Caco-2 (cell line): ENCODE measurements around the gene CFD. TPM values are rescaled to one million over a fixed set of nuclear protein-coding genes. Genes with fewer than 3 reads are reported as not detected.
A peak's percentile ranks its signal among the peaks of the same experiment; 100 is the strongest.
"Not testable (repeated sequence)": the region's sequence is repeated elsewhere in the genome, so short reads cannot be mapped to it uniquely, and the experiment has no call there.

Experiments
- BruUV-seq: library from RNA; stranded (reverse); fragments of 400-500 nt; replicated peaks from 2 replicates; lab custom pipeline; 2021; lab: Mats Ljungman, UMichigan
- CTCF ChIA-PET: fragments of 300-600 bp; sonication (Branson Sonifier 250); formaldehyde crosslinking; loops from one replicate; lab custom pipeline; 2022; ENCODE audit warnings: antibody characterized with exemption; lab: Charles Lee
- POLR2A ChIA-PET: fragments of 300-600 bp; sonication (Branson Sonifier 250); formaldehyde crosslinking; loops from one replicate; lab custom pipeline; 2022; ENCODE audit warnings: antibody characterized with exemption; lab: Charles Lee
- DNase-seq, 2 experiments: peaks; one replicate each; pipeline versions ENCODE4 v3.0.0 to v3.0.0-alpha.2; 2020 to 2022
- H3K27me3 ChIP-seq: replicated peaks from 2 replicates; pipeline ENCODE4 v1.6.0; 2011; ENCODE audit warnings: low read length; ENCODE audit not compliant: control insufficient read depth, insufficient read depth
- H3K36me3 ChIP-seq: 2 replicates; pipeline ENCODE4 v1.5.1; 2011; ENCODE audit warnings: low read length; ENCODE audit not compliant: control insufficient read depth, insufficient read depth
- H3K4me1 ChIP-seq: fragments of 250-450 bp; sonication (Bioruptor Pico); 2 replicates; pipeline ENCODE4 v1.5.1; 2020; ENCODE audit warnings: mild to moderate bottlenecking
- H3K4me3 ChIP-seq: 2 replicates; pipeline ENCODE4 v1.5.1; 2011; ENCODE audit warnings: low read depth, mild to moderate bottlenecking, control low read depth, low read length
- H3K9me3 ChIP-seq: fragments of 250-450 bp; sonication (Bioruptor Pico); 2 replicates; pipeline ENCODE4 v1.5.1; 2020; ENCODE audit warnings: mild to moderate bottlenecking, moderate library complexity
- H3K27ac Mint-ChIP-seq: one replicate; pipeline ENCODE4 v1.8.0; 2022; ENCODE audit warnings: mixed read lengths; ENCODE audit not compliant: unreplicated experiment
- H3K27me3 Mint-ChIP-seq: one replicate; pipeline ENCODE4 v1.8.0; 2022; ENCODE audit warnings: mixed read lengths; ENCODE audit not compliant: insufficient read depth, unreplicated experiment
- H3K36me3 Mint-ChIP-seq: one replicate; pipeline ENCODE4 v1.8.0; 2022; ENCODE audit warnings: mild to moderate bottlenecking, mixed read lengths; ENCODE audit not compliant: insufficient read depth, unreplicated experiment
- H3K4me1 Mint-ChIP-seq: one replicate; pipeline ENCODE4 v1.8.0; 2022; ENCODE audit warnings: low read depth, mixed read lengths; ENCODE audit not compliant: unreplicated experiment
- H3K4me3 Mint-ChIP-seq: one replicate; pipeline ENCODE4 v1.8.0; 2022; ENCODE audit warnings: mild to moderate bottlenecking, moderate library complexity, mixed read lengths; ENCODE audit not compliant: unreplicated experiment
- H3K9me3 Mint-ChIP-seq: one replicate; pipeline ENCODE4 v1.8.0; 2022; ENCODE audit warnings: mixed read lengths; ENCODE audit not compliant: unreplicated experiment
- CTCF ChIP-seq, 2 experiments: fragments of 200-600 bp in 1 of 2; IDR thresholded peaks; 1 replicate in 1 of 2; 2 replicates in 1 of 2; pipeline versions ENCODE4 v1.5.1 to v1.8.0; 2011 to 2022; ENCODE audit warnings: antibody characterized with exemption in 1 of 2, control low read depth in 1 of 2, inconsistent platforms in 1 of 2, low read depth in 1 of 2, low read length in 1 of 2, mild to moderate bottlenecking in 1 of 2, moderate library complexity in 1 of 2; ENCODE audit not compliant: insufficient read depth in 1 of 2, severe bottlenecking in 1 of 2, unreplicated experiment in 1 of 2
- intact Hi-C: fragments of 100-400 bp; cut with micrococcal nuclease; formaldehyde crosslinking; loops from one replicate; pipeline ENCODE4 v1.10.0; 2022; ENCODE audit not compliant: unreplicated experiment
- total RNA-seq: library from RNA; stranded (reverse); gene quantifications from 2 replicates; pipeline ENCODE4 v1.2.3, GENCODE V29; 2022

CFD gene
- total RNA-seq, 1 experiment from 2014 or later = 6.1 TPM

DNA sequence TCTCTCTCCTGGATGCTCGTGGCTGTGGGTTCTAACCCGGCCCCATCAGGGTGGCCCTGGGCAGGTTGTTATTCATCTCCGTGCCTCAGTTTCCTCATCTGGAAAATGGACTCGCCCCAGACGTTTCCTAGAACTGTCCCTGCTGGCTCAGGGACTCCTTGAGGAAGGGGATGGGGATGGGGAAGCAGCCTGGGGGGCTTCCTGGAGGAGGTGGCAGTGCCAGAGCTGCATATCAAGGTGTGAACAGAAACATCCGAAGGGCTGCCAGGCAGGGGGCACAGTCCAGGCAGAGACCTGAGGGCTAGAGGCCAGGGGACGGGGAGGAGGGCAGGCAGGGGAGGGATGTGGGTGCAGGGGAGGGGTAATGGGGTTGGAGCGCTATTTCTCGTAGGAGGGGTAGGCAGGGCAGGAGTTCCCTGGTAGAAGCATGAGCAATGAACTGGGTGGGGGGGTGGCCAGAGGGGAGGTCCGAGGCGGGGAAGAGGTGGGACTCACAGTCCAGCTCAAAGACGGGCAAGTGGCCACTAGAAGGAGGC lies 11.0 kb upstream of the CFD start:
- Histone ChIP-seq H3K4me1 (no peaks in the 10 kb centered on the region), H3K27me3 (no peaks in the 10 kb centered on the region), H3K4me3 (no peak overlapping the region), H3K9me3 (no peaks in the 10 kb centered on the region), H3K36me3 (no peaks in the 10 kb centered on the region)
- intact Hi-C loops = no loop called here
- Mint-ChIP-seq H3K27me3 (peaks cover 4% of the 10 kb centered on the region), H3K4me3 (no peak overlapping the region), H3K4me1 (no peaks in the 10 kb centered on the region), H3K9me3 (no peaks in the 10 kb centered on the region), H3K36me3 (peaks cover 1% of the 10 kb centered on the region), H3K27ac (no peak overlapping the region)
- ChIA-PET CTCF (interaction anchor here (0.6 kb wide), 1 partner anchor 9 kb away, joined by 3 read pairs; no protein-coding TSS in a partner anchor), POLR2A (no interaction called here)
- BruUV-seq = no TSS peak
- no peak for DNase-seq
- no peak for TF ChIP-seq CTCF (IDR thresholded peaks at IDR 0.05; ENCODE audit: insufficient read depth in 1 of 2, low read depth in 1 of 2, low read length in 1 of 2, severe bottlenecking in 1 of 2, unreplicated experiment in 1 of 2)

GRCh38 chr19:849195-849594 lies 10.3 kb upstream of the CFD start:
- POLR2A ChIA-PET, H3K27ac Mint-ChIP-seq: not testable (repeated sequence)

DNA sequence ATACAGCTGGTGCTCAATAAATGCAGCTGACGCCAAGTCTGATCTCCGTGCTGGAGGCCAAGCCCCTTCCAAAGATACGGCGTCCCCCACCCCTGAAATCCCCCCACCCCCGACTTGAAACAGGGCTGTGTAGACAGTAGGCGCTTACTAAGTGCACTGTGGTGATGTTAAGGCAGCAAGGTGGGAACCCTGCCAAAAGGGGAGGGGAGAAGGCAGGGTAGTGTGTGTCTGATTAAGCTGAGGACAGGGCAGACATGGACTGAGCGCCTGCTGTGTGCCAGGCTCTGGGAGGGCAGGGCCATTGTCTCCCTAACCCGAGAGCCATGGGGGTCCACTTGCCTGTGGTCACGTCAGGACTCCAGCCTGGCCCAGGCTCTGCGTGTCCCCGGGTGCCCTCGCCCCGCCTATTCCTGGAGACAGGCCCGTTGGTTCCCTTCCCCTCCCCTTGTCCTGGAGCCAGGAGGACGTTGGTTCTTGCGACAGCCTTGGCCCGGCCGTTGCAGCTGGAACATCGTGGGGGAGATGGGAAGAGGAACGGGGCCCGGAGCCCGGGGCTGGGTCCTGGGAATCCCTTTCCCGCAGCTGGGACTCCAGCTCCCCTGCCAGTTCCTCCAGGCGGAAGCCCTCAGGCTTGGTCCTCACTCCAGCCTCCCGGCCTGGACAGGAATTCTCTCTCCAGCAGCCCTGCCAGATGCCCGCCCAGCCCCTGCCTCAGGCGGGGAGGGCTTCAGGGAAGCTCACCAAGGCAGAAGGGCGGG lies 9.1 kb upstream of the CFD start:
- Mint-ChIP-seq H3K27ac (no peak overlapping the region), H3K4me1 (no peaks in the 10 kb centered on the region), H3K9me3 (no peaks in the 10 kb centered on the region), H3K4me3 (no peak overlapping the region), H3K36me3 (no peaks in the 10 kb centered on the region), H3K27me3 (no peaks in the 10 kb centered on the region)
- TF ChIP-seq CTCF (IDR thresholded peaks at IDR 0.05; ENCODE audit: insufficient read depth in 1 of 2, low read depth in 1 of 2, low read length in 1 of 2, severe bottlenecking in 1 of 2, unreplicated experiment in 1 of 2) = no peak
- BruUV-seq = no TSS peak
- Histone ChIP-seq H3K4me3 (no peak overlapping the region), H3K4me1 (no peaks in the 10 kb centered on the region), H3K27me3 (no peaks in the 10 kb centered on the region), H3K9me3 (no peaks in the 10 kb centered on the region), H3K36me3 (no peaks in the 10 kb centered on the region)
- CTCF ChIA-PET = no interaction called here
- POLR2A ChIA-PET = no interaction called here
- intact Hi-C loops = no loop called here
- peak; percentile 47 to 70 for DNase-seq

More at GRCh38 chr19:849195-849594, 10.3 kb upstream of the CFD start:
- H3K4me3 ChIP-seq, H3K9me3 Mint-ChIP-seq, H3K4me3 Mint-ChIP-seq, H3K9me3 ChIP-seq, BruUV-seq, H3K4me1 ChIP-seq, H3K36me3 Mint-ChIP-seq, H3K4me1 Mint-ChIP-seq, H3K27me3 ChIP-seq, intact Hi-C loops, H3K27me3 Mint-ChIP-seq, H3K36me3 ChIP-seq, DNase-seq: not testable (repeated sequence)
- CTCF ChIA-PET = interaction anchor here (1.1 kb wide), 1 partner anchor 11 kb away, joined by 3 read pairs; no protein-coding TSS in a partner anchor
